GM18868 (cell line): ENCODE results near the gene SLC35A2.
"Not testable (repeated sequence)": the region's sequence is repeated elsewhere in the genome, so short reads cannot be mapped to it uniquely, and the experiment has no call there.

ENCODE experiments used
- ATAC-seq: cut with Tn5 transposase; IDR thresholded peaks from one replicate; pipeline ENCODE4 v1.9.1; 2021; ENCODE audit warnings: mild to moderate bottlenecking, moderate library complexity; ENCODE audit not compliant: unreplicated experiment

Gene SLC35A2

DNA sequence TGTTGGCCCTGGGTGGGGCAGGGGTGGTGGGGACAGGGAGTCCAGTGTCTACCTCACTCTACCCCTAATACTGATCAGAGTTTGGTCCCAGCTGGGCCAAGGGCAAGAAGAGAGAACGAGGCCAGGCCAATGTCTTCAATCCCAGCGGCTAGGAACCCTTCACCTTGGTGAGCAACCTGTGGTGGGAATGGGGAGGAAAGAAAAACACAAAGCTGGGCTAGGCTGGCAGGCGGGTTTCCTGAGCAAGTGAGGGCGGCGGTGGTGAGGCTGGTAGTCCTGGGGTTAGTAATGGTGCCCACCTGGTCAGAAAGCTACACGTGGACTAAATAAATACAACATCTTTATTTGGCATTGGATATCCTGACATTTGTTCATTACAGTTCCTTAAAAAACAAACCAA lies 8.2 kb downstream of the SLC35A2 start:
- no peak for ATAC-seq

DNA sequence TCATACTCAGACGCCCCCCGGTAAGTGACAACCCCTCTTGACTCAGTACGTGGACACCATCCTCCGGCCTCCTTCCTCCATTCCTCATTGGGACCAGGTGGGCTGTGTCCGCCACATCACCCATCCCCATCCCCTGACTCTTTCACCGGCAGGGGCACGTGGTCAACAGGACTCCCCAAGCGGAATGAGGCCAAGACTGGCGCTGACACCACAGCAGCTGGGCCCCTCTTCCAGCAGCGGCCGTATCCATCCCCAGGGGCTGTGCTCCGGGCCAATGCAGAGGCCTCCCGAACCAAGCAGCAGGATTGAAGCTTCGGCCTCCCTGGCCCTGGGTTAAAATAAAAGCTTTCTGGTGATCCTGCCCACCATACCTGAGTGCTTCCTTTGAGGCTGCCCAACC lies 8.7 kb downstream of the SLC35A2 start:
- ATAC-seq = no peak

DNA sequence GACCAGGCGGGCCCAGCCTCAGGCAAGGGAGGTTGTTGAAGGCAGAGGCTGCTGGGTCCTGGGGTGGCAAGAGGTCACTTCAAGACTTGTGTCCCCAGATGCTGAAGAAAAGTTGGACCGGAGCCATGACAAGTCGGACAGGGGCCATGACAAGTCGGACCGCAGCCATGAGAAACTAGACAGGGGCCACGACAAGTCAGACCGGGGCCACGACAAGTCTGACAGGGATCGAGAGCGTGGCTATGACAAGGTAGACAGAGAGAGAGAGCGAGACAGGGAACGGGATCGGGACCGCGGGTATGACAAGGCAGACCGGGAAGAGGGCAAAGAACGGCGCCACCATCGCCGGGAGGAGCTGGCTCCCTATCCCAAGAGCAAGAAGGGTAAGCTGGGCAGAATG lies 9.3 kb downstream of the SLC35A2 start:
- ATAC-seq = no peak

DNA sequence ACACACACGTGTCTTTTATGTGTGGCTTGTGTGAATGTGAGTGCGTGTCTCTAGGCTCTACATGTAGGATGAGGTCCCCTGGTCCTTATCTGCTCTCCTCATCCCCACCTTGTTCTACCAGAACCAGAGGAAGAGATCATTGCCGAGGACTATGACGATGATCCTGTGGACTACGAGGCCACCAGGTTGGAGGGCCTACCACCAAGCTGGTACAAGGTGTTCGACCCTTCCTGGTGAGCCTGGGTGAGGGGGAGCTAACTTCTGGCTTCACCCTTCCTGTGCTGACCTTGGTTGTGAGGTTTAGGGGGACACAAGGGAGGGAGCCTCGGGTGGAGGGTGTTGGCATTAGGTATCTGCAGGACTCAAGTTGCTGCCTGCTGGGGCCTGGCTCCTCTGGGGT lies 10.4 kb downstream of the SLC35A2 start:
- ATAC-seq = no peak

DNA sequence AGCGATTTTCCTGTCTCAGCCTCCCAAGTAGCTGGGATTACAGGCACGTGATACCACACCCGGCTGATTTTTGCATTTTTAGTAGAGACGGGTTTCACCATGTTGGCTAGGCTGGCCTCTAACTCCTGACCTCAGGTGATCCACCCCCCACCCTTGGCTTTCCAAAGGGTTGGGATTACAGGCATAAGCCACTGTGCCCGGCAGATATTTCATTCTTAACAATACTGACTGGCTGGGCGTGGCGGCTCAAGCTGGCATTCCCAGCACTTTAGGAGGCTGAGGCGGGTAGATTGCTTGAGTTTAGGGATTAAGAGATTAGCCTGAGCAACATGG lies 12.4 kb downstream of the SLC35A2 start:
- no peak for ATAC-seq

DNA sequence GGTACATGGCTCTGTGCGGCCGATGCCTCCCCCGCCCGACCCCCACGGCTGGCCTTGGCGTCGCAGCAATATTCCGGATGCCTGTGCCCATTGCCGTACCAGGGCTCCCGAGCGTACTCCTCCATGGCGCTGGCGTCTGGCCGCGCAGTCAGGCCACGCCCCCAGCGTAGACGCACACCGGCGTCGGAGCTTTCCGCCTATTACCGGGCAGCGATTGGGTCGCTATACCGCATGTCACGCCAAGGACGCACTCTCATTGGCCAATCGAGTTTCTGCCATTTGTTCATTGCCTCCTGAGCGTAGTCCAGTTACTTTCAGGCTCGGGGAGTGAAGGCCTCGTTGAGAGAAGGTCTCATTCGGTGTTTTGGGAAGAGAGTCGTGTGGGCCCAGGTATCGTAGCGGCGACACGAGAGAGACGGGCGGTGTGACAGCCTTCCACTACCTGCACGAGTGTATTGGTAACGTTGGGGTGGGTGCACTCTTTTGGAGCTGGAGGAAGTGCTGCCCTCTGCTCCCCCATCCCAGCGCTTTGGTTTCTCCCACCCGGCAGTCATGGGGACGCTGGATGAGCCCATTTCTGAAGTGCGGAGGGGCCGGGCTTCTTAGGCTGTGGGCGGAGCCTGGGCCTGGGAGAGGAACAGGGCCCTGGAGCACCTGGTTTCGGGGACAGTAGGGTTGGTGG lies 13.7 kb downstream of the SLC35A2 start, which contains the start of the genes PQBP1 and TIMM17B:
TSS of gene PQBP1 (plus strand) at position 306 of the 682 bp plus-strand sequence. CDS start 580 bp downstream, outside the sequence.
TSS of gene TIMM17B (minus strand) at position 144 of the 682 bp plus-strand sequence. CDS start at position 125, 19 bp downstream.
- ATAC-seq = peak; percentile 90

DNA sequence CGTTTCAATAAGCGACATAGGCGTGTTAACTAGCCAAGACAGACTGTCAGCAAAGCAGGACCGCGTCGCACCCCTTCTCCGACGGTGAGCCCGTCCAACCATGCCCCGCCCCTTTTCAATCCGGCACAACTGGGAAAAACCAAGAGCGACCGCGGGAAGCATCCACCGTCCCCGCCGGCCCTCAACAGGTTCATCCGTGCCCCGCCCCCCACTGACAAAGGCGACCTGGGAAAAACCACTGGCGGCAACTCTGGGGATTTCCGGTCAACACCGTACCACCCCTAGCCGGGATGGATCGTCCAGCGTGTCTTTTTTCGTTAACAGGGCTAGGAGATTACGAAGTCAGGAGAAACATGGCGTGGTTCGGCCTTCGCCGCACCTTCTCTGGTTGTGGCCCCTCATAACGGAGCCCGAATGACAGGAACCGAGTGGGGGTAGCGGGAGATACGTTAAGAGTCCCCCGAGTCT lies 14.3 kb downstream of the SLC35A2 start:
- ATAC-seq = peak; percentile 16

DNA sequence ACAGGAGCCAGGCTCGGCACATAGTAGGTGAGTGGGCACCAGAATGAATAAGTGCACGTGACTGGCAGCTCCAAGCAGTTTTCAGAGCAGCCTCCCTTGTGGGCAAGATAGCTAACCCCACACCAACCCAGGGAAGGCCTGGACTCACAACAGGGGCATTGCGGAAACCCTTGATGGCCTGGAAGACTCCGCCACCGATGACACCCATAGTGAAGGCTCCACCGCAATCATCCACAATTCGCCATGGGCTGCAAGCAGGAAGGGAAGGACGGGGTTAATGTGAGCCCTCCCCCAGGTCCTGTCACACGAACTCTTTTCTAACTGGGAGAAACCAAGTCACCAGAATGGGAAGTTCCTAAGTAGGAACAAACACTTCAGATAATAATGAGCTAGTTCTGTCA lies 14.8 kb downstream of the SLC35A2 start:
- no peak for ATAC-seq

DNA sequence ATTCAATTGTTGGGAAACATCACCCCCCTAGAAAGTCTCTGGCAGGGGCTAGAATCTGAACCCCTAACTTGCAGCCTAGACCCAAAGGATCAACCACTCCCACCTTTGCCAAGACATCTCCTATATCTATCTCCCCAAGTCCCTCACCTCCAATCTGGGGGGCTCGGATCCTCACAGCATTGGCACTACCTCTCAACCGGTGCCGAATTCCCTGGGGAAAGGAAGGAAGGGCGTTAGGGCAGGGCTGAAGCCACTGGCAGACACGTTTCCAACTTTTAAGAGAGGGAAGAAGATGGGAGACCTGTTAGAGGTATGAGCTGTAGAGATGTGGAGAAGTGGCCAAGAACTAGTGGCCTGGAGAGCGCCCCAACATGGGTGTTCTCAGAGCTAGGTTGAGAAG lies 16.6 kb downstream of the SLC35A2 start:
- ATAC-seq = no peak

DNA sequence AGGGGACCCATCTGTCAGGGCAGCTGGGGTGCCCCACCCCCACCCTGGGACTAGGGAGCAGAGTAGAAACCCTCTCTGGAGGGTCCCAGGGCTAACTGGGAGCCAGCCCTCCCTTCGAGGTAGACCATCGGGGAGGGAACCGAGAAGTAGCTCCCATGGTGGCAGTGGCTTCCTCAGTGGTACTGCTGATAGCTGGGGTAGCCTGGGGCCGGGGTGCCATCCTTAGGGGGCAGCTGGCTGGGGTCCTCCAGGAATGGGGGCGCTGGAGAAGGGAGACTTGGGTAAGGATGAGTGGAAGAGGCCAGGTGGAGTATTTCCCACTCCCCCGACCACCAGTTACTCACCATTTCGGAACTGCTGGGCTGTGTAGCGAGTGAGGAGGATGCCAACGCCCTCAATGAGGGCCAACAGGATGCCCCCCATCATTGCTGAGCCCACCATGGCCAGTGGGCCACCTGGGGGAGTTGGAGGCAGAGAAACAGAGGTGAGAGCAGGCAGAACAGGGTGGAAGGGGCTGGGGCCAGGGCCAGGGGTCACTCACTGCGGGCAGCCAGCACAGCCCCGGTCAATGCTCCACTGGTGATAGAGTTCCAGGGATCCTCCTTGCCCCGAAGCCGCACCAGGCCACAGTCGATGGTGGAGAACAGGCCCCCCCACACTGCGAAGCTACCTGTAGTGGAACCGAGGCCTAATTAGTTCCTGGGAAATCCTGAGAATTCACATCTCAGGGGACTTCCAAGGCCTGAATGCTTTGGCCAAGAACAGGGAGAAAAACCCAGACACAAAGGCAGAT lies 17.7 kb downstream of the SLC35A2 start:
- no peak for ATAC-seq

DNA sequence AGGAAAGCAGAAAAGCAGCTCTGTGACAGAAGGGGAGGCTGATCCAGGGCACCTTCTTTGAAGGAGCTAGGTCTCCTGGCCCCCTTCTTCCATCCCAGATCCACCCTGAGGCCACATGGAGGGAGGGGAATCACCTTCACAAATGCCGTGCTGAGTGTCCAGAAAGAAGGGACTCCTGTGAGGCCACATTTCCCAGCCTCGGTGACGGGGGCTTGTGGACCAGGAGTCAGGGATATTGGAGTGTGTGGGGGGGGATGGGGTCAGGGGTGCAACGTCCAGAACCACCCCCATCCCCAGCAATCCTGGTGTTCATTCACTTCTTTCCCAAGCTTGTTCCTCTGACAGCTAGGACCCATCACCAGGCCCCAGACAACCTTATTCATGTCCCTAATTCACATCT lies 18.6 kb downstream of the SLC35A2 start:
- ATAC-seq = no peak

DNA sequence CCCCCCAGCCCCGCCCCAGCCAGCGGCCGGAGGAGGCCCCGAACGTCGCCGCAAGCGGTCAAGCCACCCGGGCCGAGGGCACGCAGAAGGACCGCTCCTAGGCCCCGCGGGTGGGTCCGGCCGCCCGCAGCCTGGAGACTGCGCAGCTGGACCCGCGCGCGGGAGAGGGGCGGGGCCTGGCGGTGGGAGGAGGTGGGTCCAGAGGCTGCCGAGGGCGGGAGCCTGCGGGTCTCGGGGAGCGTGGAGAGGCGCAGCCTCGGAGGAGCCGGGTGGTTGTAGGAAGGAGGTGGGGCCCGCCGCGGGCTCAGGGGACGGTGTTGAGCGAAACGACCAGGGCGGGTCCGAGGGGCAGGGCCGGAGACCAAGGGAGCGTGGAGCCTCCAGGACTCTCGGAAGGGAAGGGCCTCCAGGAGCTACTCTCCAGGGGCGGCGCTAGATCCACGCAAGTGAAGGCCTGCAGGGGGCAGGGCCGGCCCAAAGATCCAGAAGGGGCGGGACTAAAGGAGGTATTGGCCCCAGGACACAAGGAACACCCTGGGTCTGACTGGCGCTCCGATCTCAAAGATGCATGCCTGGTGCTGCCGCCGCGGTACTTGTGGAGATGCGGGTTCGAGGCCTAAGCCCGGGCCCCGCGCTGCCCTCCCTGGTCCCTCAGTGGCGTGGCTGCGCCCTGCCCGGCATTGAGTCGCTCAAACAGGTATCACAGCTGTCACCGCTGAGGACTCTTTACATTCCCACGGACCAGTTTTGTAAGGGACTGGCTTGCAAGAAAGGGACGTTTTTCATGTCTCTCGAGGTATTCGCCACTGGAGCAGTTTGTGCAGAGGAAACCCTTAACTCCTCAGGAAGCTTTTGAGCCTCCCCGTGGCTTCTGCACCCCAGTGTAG lies 19.8 kb downstream of the SLC35A2 start:
- peak; percentile 86 for ATAC-seq

DNA sequence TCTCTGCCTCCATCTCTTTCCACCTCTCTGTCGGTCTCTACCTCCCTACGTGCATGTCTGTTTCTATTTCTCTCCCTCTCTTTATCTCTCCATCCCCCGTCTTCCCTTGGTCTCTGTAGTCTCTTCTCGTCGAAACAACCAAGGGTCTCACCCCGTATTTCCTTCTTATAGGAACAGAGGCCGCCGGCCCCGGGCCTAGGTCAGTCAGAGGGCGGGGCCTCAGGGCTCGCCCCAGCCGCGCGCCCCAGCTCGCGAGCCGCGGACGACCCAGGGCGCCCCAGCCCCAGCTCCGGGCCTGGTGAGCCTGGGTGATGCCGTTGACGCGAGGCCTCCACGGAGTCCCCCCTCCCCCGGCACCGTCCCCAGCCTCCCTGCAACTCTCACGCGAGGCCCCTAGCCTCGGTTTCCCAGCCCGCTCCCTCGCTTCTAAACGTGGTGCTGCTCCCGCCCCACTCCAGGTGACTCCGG lies 20.5 kb downstream of the SLC35A2 start:
- ATAC-seq = peak; percentile 49

DNA sequence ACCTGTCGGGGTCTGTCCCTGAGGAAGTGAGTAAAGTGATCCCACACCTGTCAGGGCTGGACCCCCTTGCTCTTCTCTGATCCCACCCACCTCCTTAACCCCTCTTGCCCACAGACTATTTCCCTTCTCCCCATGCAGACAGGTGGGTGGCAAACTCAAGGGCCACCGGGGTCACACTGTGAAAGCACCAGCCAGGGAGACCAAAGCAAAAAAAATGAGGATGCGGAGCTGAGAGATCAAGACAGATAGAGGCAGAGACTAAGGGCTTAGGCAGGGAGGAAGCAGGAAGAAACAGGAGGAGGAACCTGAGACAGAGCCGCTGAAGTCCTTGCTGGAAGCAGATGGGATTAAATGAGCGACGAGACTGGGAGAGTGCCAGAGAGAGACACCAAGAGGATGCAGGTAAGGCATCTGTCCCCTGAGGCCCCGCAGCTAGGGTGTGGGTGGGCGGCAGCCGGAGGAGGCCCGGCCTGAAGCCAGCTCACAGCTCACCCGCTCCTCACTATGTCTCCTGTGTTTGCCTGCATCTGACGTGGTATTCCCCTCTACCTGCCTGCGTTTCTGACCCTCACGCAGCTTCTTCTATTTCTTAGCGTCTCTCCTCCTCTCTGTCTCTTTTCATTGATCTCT lies 21.0 kb downstream of the SLC35A2 start:
- ATAC-seq = no peak

DNA sequence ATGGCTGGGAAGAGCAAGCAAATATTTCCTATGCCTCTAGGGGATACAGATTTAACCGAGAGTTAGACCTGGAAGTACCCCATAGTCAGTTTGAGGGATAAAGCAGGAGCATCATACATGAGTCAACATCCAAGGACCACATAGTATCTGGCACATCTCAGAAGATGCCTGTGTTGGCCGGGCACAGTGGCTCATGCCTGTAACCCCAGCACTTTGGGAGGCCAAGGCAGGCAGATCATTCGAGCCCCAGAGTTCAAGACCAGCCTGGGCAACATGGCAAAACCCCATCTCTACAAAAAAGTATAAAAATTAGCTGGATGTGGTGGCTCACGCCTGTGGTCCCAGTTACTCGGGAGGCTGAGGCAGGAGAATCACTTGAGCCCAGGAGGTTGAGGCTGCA lies 24.9 kb downstream of the SLC35A2 start:
- not testable (repeated sequence) for ATAC-seq

DNA sequence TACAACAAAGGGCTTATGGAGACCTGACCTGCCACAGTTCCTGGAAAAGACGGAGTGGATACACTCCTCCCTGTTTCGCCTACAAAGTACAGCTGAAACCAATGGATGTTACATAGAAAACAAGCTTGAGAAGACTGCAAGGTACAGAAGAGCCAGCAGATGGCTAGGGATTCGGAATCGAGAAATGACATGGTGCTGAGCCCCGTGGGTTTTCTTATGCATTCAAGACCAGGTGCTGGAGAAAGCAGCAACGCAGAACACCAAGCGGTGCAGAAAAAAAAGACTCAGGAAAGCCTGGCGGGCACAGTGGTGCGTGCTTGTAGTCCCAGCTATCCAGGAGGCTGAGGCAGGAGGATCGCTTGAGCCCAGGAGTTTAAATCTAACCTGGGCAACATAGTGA lies 27.7 kb downstream of the SLC35A2 start:
- ATAC-seq = no peak

DNA sequence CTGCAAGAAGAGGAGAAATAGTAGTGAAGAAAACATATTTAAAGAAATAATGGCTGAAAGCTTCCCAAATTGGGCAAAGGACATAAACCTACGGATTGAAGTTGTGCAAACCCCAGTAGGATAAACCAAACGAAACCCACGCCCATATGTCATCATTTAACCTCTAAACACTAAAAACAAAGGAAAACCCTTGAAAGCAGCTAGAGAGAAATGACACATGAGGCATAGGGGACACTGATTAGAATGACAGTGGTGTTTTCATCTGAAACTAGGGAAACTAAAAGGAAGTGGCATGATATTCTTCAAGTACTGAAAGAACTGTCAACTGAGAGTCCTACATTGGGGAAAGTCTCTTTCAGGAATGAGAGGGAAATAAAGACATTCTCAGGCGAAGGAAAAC lies 34.5 kb downstream of the SLC35A2 start:
- not testable (repeated sequence) for ATAC-seq

DNA sequence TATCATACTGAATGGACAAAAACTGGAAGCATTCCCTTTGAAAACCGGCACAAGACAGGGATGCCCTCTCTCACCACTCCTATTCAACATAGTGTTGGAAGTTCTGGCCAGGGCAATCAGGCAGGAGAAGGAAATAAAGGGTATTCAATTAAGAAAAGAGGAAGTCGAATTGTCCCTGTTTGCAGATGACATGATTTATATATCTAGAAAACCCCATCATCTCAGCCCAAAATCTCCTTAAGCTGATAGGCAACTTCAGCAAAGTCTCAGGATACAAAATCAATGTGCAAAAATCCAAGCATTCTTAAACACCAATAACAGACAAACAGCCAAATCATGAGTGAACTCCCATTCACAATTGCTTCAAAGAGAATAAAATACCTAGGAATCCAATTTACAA lies 39.4 kb downstream of the SLC35A2 start:
- ATAC-seq = not testable (repeated sequence)

DNA sequence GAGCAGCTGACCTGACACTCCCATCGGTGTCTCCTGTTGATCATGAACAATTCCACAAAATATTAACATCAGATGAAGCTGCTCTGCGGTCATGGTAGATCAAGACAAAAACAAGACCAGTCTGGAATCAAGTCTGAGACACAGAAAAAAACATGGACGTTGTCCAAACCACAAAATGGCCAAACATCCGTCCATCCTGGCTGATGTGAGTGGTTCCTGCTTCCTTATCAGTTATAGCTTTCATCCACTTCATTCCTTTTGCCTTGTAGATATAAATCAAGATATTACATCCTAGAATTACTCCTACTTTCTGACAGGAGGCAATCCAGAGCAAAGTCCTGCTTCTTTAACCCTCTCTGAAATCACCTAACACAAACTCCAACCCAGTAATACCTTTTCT lies 47.2 kb downstream of the SLC35A2 start:
- no peak for ATAC-seq

DNA sequence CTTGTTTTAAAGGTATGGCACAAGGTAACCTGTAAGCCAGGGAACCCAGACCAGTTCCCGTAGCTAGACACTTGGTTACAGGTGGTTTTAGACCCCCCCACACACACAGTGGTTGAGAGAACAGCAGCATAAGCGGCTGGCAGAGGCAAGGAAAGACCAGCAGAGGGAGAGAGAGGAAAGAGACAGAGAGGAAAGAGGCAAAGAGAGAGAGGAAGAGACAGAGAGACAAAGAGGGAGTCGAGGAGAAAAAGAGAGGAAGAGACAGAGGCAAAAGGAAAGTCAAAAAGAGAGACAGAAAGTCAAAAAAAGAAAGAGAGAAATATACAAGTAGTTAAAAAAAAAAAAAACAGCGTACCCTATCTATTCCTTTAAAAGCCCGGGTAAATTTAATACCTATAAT lies 56.5 kb downstream of the SLC35A2 start:
- ATAC-seq = no peak
